Type B pancreatic cell (in vitro differentiated cells): Measurements from ENCODE around the gene DNAJC5. TPM values are rescaled to one million over a fixed set of nuclear protein-coding genes. Genes with fewer than 3 reads are reported as not detected.
"Not testable (repeated sequence)": the region's sequence is repeated elsewhere in the genome, so short reads cannot be mapped to it uniquely, and the experiment has no call there.

ENCODE experiments used
- DNase-seq: peaks from one replicate; pipeline ENCODE4 v3.0.0; 2021; ENCODE audit warnings: mixed read lengths; ENCODE audit not compliant: unreplicated experiment; ENCODE audit errors: extremely low spot score
- H3K27ac Mint-ChIP-seq: 2 replicates; pipeline ENCODE4 v1.8.0; 2021; ENCODE audit warnings: mild to moderate bottlenecking, mixed read lengths
- H3K27me3 Mint-ChIP-seq: 2 replicates; pipeline ENCODE4 v1.8.0; 2021; ENCODE audit warnings: mixed read lengths
- H3K36me3 Mint-ChIP-seq: 2 replicates; pipeline ENCODE4 v1.8.0; 2021; ENCODE audit warnings: mixed read lengths
- H3K4me1 Mint-ChIP-seq: one replicate; pipeline ENCODE4 v1.8.0; 2021; ENCODE audit warnings: mixed read lengths; ENCODE audit not compliant: unreplicated experiment
- H3K4me3 Mint-ChIP-seq: 2 replicates; pipeline ENCODE4 v1.8.0; 2021; ENCODE audit warnings: mild to moderate bottlenecking, mixed read lengths
- H3K9me3 Mint-ChIP-seq: 2 replicates; pipeline ENCODE4 v1.8.0; 2021; ENCODE audit warnings: mixed read lengths
- CTCF ChIP-seq: fragments of 200-600 bp; sonication (generic); conservative IDR thresholded peaks from 2 replicates; pipeline ENCODE4 v1.5.0; 2021; ENCODE audit warnings: antibody characterized with exemption, mild to moderate bottlenecking
- total RNA-seq: library from RNA; stranded (reverse); gene quantifications from 2 replicates; pipeline ENCODE4 v1.2.1, GENCODE V29; 2021; ENCODE audit warnings: low replicate concordance

Gene DNAJC5
- total RNA-seq, 1 donor from 2014 or later: 44.1 TPM

- H3K27me3 Mint-ChIP-seq: peaks cover 2% of the 10 kb centered on the region
- TF ChIP-seq CTCF: peak; percentile 70
- H3K9me3 Mint-ChIP-seq: no peaks in the 10 kb centered on the region
- H3K4me3 Mint-ChIP-seq: peak overlapping the region; percentile 99
- DNase-seq: no peak
- H3K27ac Mint-ChIP-seq: peak overlapping the region; percentile 89
- peaks cover 12% of the 10 kb centered on the region for H3K4me1 Mint-ChIP-seq
- H3K36me3 Mint-ChIP-seq: no peaks in the 10 kb centered on the region
Observed at GRCh38 chr20:63863798-63864544, 31.0 kb upstream of the DNAJC5 start.

GRCh38 chr20:63864545-63864977, 30.4 kb upstream of the DNAJC5 start:
- Mint-ChIP-seq H3K27me3 (peaks cover 2% of the 10 kb centered on the region), H3K4me3 (peak overlapping the region; percentile 99), H3K27ac (peak overlapping the region; percentile 89), H3K4me1 (peaks cover 12% of the 10 kb centered on the region), H3K9me3 (no peaks in the 10 kb centered on the region), H3K36me3 (no peaks in the 10 kb centered on the region)
- DNase-seq: no peak
- no peak for TF ChIP-seq CTCF

GRCh38 chr20:63864978-63865640, 29.8 kb upstream of the DNAJC5 start, which contains the start of gene TPD52L2:
TSS of gene TPD52L2 (plus strand) at chr20:63865270. CDS start at chr20:63865366, 96 bp downstream.
- peak; percentile 98 for DNase-seq
- H3K36me3 Mint-ChIP-seq: no peaks in the 10 kb centered on the region
- peak within 1 kb of the TSS; percentile 99 for H3K4me3 Mint-ChIP-seq
- H3K27ac Mint-ChIP-seq: peak within 1 kb of the TSS; percentile 89
- H3K4me1 Mint-ChIP-seq: peaks cover 12% of the 10 kb centered on the region
- no peaks in the 10 kb centered on the region for H3K9me3 Mint-ChIP-seq
- no peak for TF ChIP-seq CTCF
- H3K27me3 Mint-ChIP-seq: peaks cover 2% of the 10 kb centered on the region

- Mint-ChIP-seq H3K4me3 (peak overlapping the region; percentile 49), H3K4me1 (peaks cover 12% of the 10 kb centered on the region)
- not testable (repeated sequence) for H3K9me3 Mint-ChIP-seq, DNase-seq, H3K27me3 Mint-ChIP-seq, H3K36me3 Mint-ChIP-seq, H3K27ac Mint-ChIP-seq
Observed at GRCh38 chr20:63867042-63867441, 27.9 kb upstream of the DNAJC5 start.

- DNase-seq: no peak
- peaks cover 12% of the 10 kb centered on the region for H3K4me1 Mint-ChIP-seq
- no peaks in the 10 kb centered on the region for H3K36me3 Mint-ChIP-seq
- H3K27me3 Mint-ChIP-seq: peaks cover 2% of the 10 kb centered on the region
- peak overlapping the region; percentile 59 for H3K4me3 Mint-ChIP-seq
- TF ChIP-seq CTCF: no peak
- no peak overlapping the region for H3K27ac Mint-ChIP-seq
- H3K9me3 Mint-ChIP-seq: no peaks in the 10 kb centered on the region
Observed at GRCh38 chr20:63868264-63868663, 26.7 kb upstream of the DNAJC5 start.

GRCh38 chr20:63873477-63873971, 21.4 kb upstream of the DNAJC5 start:
- Mint-ChIP-seq H3K27ac (no peak overlapping the region), H3K27me3 (no peaks in the 10 kb centered on the region), H3K4me3 (no peak overlapping the region), H3K9me3 (no peaks in the 10 kb centered on the region), H3K4me1 (no peaks in the 10 kb centered on the region), H3K36me3 (peaks cover 12% of the 10 kb centered on the region)
- TF ChIP-seq CTCF: no peak
- no peak for DNase-seq

- not testable (repeated sequence) for H3K4me1 Mint-ChIP-seq, H3K27me3 Mint-ChIP-seq, DNase-seq, H3K27ac Mint-ChIP-seq, H3K9me3 Mint-ChIP-seq, H3K4me3 Mint-ChIP-seq
- peaks cover 12% of the 10 kb centered on the region for H3K36me3 Mint-ChIP-seq
Observed at GRCh38 chr20:63874241-63874640, 20.7 kb upstream of the DNAJC5 start.
